ENCODE measurements around the gene ASPSCR1. TPM values are rescaled to one million over a fixed set of nuclear protein-coding genes. Genes with fewer than 3 reads are reported as not detected.
A peak's percentile ranks its signal among the peaks of the same experiment; 100 is the strongest.

Gene ASPSCR1
- total RNA-seq, 2 experiments from 2014 or later = 77.8 to 89.1 TPM

- TF ChIP-seq EZH2phosphoT487 (IDR thresholded peaks at IDR 0.05; ENCODE audit: borderline replicate concordance, low read depth, low read length) (no peak), CTCF (conservative IDR thresholded peaks at IDR 0.05; ENCODE audit: low read length) (no peak)
- TSS peak; percentile 96 for BruUV-seq (replicated peaks)
- Histone ChIP-seq H3K9me3 (ENCODE audit: low read length) (no peaks in the 10 kb centered on the region), H3K4me2 (ENCODE audit: low read length) (peak overlapping the region; percentile 92), H3K4me3 (ENCODE audit: low read depth, low read length, poor library complexity, severe bottlenecking) (peak overlapping the region; percentile 72), H3K4me1 (ENCODE audit: insufficient read depth, low read length, poor library complexity, severe bottlenecking) (peaks cover 21% of the 10 kb centered on the region), H3K27ac (ENCODE audit: low read depth, low read length, poor library complexity, severe bottlenecking) (no peak overlapping the region), H3K79me2 (ENCODE audit: insufficient read depth, low read depth, low read length) (no peaks in the 10 kb centered on the region), H3K9me2 (ENCODE audit: insufficient read depth, low read length) (no peaks in the 10 kb centered on the region), H4K20me1 (ENCODE audit: insufficient read depth, low read length) (0 out of 2 replicates have a peak, but pooled peaks cover 5% of the 10 kb centered on the region), H3K36me3 (ENCODE audit: insufficient read depth, low read length) (no peaks in the 10 kb centered on the region), H2AFZ (ENCODE audit: low read length) (no peak overlapping the region)
- POLR2A ChIA-PET = interaction anchor here (0.6 to 1.2 kb wide), 2 partner anchors 13 to 90 kb away, joined by 3 to 4 read pairs; partner anchors contain the start of genes CENPX and LRRC45
- CTCF ChIA-PET (ENCODE audit: unreplicated experiment) = interaction anchor here (0.5 to 0.6 kb wide), 2 partner anchors 13 to 88 kb away, joined by 3 read pairs; no protein-coding TSS in a partner anchor
- no peak for DNase-seq (ENCODE audit: low spot score)
- intact Hi-C loops (cut with micrococcal nuclease; ENCODE audit: unreplicated experiment) = loop anchor here (5.0 kb wide), 1 partner anchor 164 kb away; the partner anchor contains the start of gene ARHGDIA
These were observed 58.7 kb downstream of the ASPSCR1 start for GRCh38 chr17:82035956-82036633.

GRCh38 chr17:82036634-82037091 is 59.2 kb downstream of the ASPSCR1 start:
- POLR2A ChIA-PET = interaction anchor here (0.6 kb wide), 1 partner anchor 90 kb away, joined by 3 read pairs; no protein-coding TSS in a partner anchor

More at GRCh38 chr17:82036634-82037091, 59.2 kb downstream of the ASPSCR1 start:
- Histone ChIP-seq H3K79me2 (ENCODE audit: insufficient read depth, low read depth, low read length) (no peaks in the 10 kb centered on the region), H4K20me1 (ENCODE audit: insufficient read depth, low read length) (0 out of 2 replicates have a peak, but pooled peaks cover 5% of the 10 kb centered on the region), H3K4me2 (ENCODE audit: low read length) (peak overlapping the region; percentile 92), H3K9me2 (ENCODE audit: insufficient read depth, low read length) (no peaks in the 10 kb centered on the region), H2AFZ (ENCODE audit: low read length) (no peak overlapping the region), H3K4me1 (ENCODE audit: insufficient read depth, low read length, poor library complexity, severe bottlenecking) (peaks cover 19% of the 10 kb centered on the region), H3K9me3 (ENCODE audit: low read length) (no peaks in the 10 kb centered on the region), H3K36me3 (ENCODE audit: insufficient read depth, low read length) (no peaks in the 10 kb centered on the region), H3K4me3 (ENCODE audit: low read depth, low read length, poor library complexity, severe bottlenecking) (peak overlapping the region; percentile 72), H3K27ac (ENCODE audit: low read depth, low read length, poor library complexity, severe bottlenecking) (peak overlapping the region; percentile 70)
- BruUV-seq (replicated peaks) = no TSS peak
- intact Hi-C loops (cut with micrococcal nuclease; ENCODE audit: unreplicated experiment) = loop anchor here (1.0 to 5.0 kb wide), 4 partner anchors 13 to 164 kb away; partner anchors contain the start of genes ARHGDIA, FASN, GPS1 and LRRC45
- CTCF ChIA-PET (ENCODE audit: unreplicated experiment) = no interaction called here
- DNase-seq (ENCODE audit: low spot score) = no peak
- no peak for TF ChIP-seq CTCF (conservative IDR thresholded peaks at IDR 0.05; ENCODE audit: low read length)
- TF ChIP-seq EZH2phosphoT487 (IDR thresholded peaks at IDR 0.05; ENCODE audit: borderline replicate concordance, low read depth, low read length) = no peak
